Heart left ventricle (tissue), 16 donors: ENCODE data around the gene ARRDC4. TPM values are rescaled to one million over a fixed set of nuclear protein-coding genes. Genes with fewer than 3 reads are reported as not detected.

Experiments used
- ATAC-seq, 4 donors: fragments of 200-7000 bp; cut with Tn5 transposase; one replicate each; pipeline ENCODE4 v1.9.1; 2020 to 2022; ENCODE audit warnings: moderate library complexity in 4 of 4, mild to moderate bottlenecking in 3 of 4, moderate number of reproducible peaks in 1 of 4
- DNase-seq, 5 donors: peaks; one replicate each; pipeline ENCODE4 v3.0.0-alpha.2; 2020
- H3K27ac ChIP-seq, 12 donors: fragments of 200-600 bp; sonication (generic) in 4 of 12; one replicate each; pipeline versions ENCODE4 v1.5.0 to v1.8.0; 2016 to 2022; ENCODE audit warnings: mild to moderate bottlenecking in 2 of 12
- H3K27me3 ChIP-seq, 9 donors: fragments of 200-600 bp; sonication (generic) in 2 of 9; one replicate each; pipeline versions ENCODE4 v1.5.1 to v1.8.0; 2016 to 2022; ENCODE audit warnings: mild to moderate bottlenecking in 3 of 9
- H3K36me3 ChIP-seq, 9 donors: fragments of 200-600 bp; sonication (generic) in 2 of 9; one replicate each; pipeline versions ENCODE4 v1.5.0 to v1.8.0; 2018 to 2022; ENCODE audit warnings: mild to moderate bottlenecking in 2 of 9
- H3K4me1 ChIP-seq, 12 donors: fragments of 200-600 bp; sonication (generic) in 4 of 12; one replicate each; pipeline versions ENCODE4 v1.5.0 to v1.8.0; 2016 to 2022; ENCODE audit warnings: mild to moderate bottlenecking in 3 of 12
- H3K4me3 ChIP-seq, 12 donors: fragments of 200-600 bp; sonication (generic) in 4 of 12; one replicate each; pipeline versions ENCODE4 v1.5.0 to v1.8.0; 2017 to 2022; ENCODE audit warnings: mild to moderate bottlenecking in 9 of 12, moderate library complexity in 4 of 12
- H3K9me3 ChIP-seq, 12 donors: fragments of 200-600 bp; sonication (generic) in 4 of 12; one replicate each; pipeline versions ENCODE4 v1.5.0 to v1.8.0; 2016 to 2022; ENCODE audit warnings: mild to moderate bottlenecking in 1 of 12
- POLR2A ChIP-seq, 2 donors: fragments of 450-650 bp; IDR thresholded peaks; one replicate each; pipeline ENCODE4 v1.6.1; 2017; ENCODE audit warnings: antibody characterized with exemption in 2 of 2, mild to moderate bottlenecking in 2 of 2, moderate library complexity in 2 of 2
- WGBS, 4 donors: extraction: QIAGEN DNeasy Blood & Tissue Kit in 2 of 4; methylation state at CpG; one replicate each; pipeline versions ENCODE4 v1.1.5 to v1.1.7; 2013 to 2018; 5-methylcytosine and 5-hydroxymethylcytosine counted together
- intact Hi-C, 10 donors: fragments of 100-400 bp; cut with DNase I; formaldehyde crosslinking; loops; one replicate each; pipeline versions ENCODE4 v1.11.1 to v1.14.2; 2022
- polyA plus RNA-seq, 2 donors: library from polyadenylated mRNA; stranded (reverse); fragments of 200-250 nt; gene quantifications; one replicate each; pipeline ENCODE4 v1.2.3, GENCODE V29; 2013
- total RNA-seq, 9 donors: library from RNA; depleted of rRNA in 2 of 9; stranded (reverse); fragments of >200 nt in 2 of 9; fragmentation: NEBNext Ultra II Directional in 3 of 9; extraction: Animal tissue kit (Norgen Biotek cat#: 25700) in 3 of 9; gene quantifications; one replicate each; pipeline versions ENCODE4 v1.1.0 to v1.2.4, GENCODE V29; 2016 to 2023
- TF ChIP-seq, protein P1 (sequence below), 12 donors: fragments of 200-600 bp; sonication (generic) in 4 of 12; IDR thresholded peaks; one replicate each; pipeline versions ENCODE4 v1.5.0 to v1.8.0; 2018 to 2022; ENCODE audit warnings: antibody characterized with exemption in 12 of 12, mild to moderate bottlenecking in 5 of 12
- donor health status: ischemic (EF 13 %, LVEDD 7.1; RV severe dilation, severe dysfunction).
- donor health status: healthy with polysubstance abuse.
- donor health status: DM: no; HTN: yes; CAD: no.
- donor health status: DM: no; HTN: no; CAD: no.
- donor health status: ischemic (EF 25% LVEDD 6.9; RV normal size, moderate dysfunction).
- donor health status: ischemic (EF 25% LVEDD 5.7; RV mildly dilated, moderate dysfunction).
- donor health status: healthy.
- donor health status: DM: yes; HTN: yes; CAD: no.
- donor health status: ischemic (EF 35%, LVEDD 5.7; RV mildly dilated, moderate dysfunction).
- donor health status: nonischemic (EF 11% LVEDD 7.7; RV severe dilation, severe dysfunction).
- donor health status: DM: yes; HTN: yes; CAD: no.
- donor health status: PGD.
- donor health status: ischemic (EF 29% LVEDD 5.4; RV normal size, mild dysfunction).
- donor health status: nonischemic (EF 23%, LVEDD 6.1; RV moderate dilation, normal function).

ARRDC4 gene
- total and polyA plus RNA-seq, 11 donors: 9.7 to 49.6 (median 18.2) TPM

DNA sequence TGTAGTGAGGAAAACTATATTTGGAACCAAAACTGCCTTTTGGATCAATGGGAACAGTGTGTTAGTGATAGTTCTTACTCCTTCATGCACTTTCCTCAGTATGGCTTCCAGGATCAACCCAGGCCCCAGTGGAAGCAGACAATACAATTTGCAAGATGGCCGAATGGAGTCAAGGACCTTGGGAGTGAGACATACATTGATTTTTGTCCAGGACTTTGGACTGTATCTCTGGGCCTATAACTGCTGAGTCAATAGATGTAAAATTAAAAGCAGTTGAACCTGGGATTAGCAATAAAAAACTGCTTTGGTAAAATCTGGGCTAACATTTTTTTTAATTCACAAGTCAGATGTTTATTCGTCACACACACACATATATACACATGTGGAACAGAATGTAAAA, 1.8 kb downstream of the ARRDC4 start:
- 86 to 95% (median 93%) methylated on average over 2 of the region's 2 CpGs for WGBS, 4 donors
- peaks cover 0 to 19% (median 13%) of the 10 kb centered on the region in 9 donors for H3K36me3 ChIP-seq
- TF ChIP-seq POLR2A (IDR thresholded peaks at IDR 0.05): no peak
- TF ChIP-seq, protein P1, sequence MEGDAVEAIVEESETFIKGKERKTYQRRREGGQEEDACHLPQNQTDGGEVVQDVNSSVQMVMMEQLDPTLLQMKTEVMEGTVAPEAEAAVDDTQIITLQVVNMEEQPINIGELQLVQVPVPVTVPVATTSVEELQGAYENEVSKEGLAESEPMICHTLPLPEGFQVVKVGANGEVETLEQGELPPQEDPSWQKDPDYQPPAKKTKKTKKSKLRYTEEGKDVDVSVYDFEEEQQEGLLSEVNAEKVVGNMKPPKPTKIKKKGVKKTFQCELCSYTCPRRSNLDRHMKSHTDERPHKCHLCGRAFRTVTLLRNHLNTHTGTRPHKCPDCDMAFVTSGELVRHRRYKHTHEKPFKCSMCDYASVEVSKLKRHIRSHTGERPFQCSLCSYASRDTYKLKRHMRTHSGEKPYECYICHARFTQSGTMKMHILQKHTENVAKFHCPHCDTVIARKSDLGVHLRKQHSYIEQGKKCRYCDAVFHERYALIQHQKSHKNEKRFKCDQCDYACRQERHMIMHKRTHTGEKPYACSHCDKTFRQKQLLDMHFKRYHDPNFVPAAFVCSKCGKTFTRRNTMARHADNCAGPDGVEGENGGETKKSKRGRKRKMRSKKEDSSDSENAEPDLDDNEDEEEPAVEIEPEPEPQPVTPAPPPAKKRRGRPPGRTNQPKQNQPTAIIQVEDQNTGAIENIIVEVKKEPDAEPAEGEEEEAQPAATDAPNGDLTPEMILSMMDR (IDR thresholded peaks at IDR 0.05): no peak
- no peaks in the 10 kb centered on the region for H3K9me3 ChIP-seq
- DNase-seq: no peak
- ATAC-seq: no peak
- H3K4me1 ChIP-seq: peaks cover 0 to 61% (median 35%) of the 10 kb centered on the region in 12 donors
- intact Hi-C loops: loop anchor here in 1 of 10 donors (10.0 kb wide), 1 partner anchor 57 kb away; no protein-coding TSS in a partner anchor
- H3K4me3 ChIP-seq: peak overlapping the region in 8 of 12 donors; percentile 82 to 96 (median 92)
- H3K27me3 ChIP-seq: no peaks in the 10 kb centered on the region
- peak overlapping the region in 1 of 12 donors; percentile 98 for H3K27ac ChIP-seq

- Histone ChIP-seq H3K4me1 (peaks cover 0 to 74% (median 35%) of the 10 kb centered on the region in 12 donors), H3K4me3 (no peak overlapping the region), H3K27ac (peak overlapping the region in 3 of 12 donors; percentile 8 to 55 (median 23)), H3K9me3 (no peaks in the 10 kb centered on the region), H3K36me3 (peaks cover 0 to 34% (median 24%) of the 10 kb centered on the region in 9 donors), H3K27me3 (no peaks in the 10 kb centered on the region)
- ATAC-seq (no peak), DNase-seq (no peak)
- intact Hi-C loops: loop anchor here in 1 of 10 donors (10.0 kb wide), 1 partner anchor 59 kb away; no protein-coding TSS in a partner anchor
- TF ChIP-seq, protein P1 (IDR thresholded peaks at IDR 0.05): no peak
- no peak for TF ChIP-seq POLR2A (IDR thresholded peaks at IDR 0.05)
- 48 to 67% (median 51%) methylated on average over 4 of the region's 4 CpGs for WGBS, 4 donors
Measured at GRCh38 chr15:97963779-97964178, 3.3 kb downstream of the ARRDC4 start.

DNA sequence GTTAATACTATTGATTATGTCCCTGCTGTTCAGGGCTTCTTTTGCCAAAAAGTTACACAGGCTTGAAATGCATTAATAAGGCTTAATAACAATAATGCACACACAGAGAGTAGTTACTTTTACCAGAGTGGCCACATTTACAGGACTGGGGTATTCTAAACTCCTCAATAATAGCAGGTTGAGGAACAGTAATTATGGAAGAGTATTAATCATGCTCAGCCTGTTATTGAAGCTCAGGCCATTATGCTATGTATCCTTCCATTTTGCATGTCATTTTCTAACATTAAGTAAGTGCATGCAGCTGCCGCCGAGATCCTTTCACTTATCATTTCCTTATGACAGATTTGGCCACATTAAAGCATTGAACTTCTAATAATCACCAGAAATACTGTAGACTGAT, 5.7 kb downstream of the ARRDC4 start:
- Histone ChIP-seq H3K27ac (peak overlapping the region in 3 of 12 donors; percentile 8 to 55 (median 53)), H3K27me3 (no peaks in the 10 kb centered on the region), H3K4me3 (no peak overlapping the region), H3K9me3 (no peaks in the 10 kb centered on the region), H3K4me1 (peaks cover 0 to 66% (median 33%) of the 10 kb centered on the region in 12 donors), H3K36me3 (peaks cover 0 to 59% (median 49%) of the 10 kb centered on the region in 9 donors)
- intact Hi-C loops: loop anchor here in 1 of 10 donors (10.0 kb wide), 1 partner anchor 61 kb away; no protein-coding TSS in a partner anchor
- no peak for DNase-seq
- ATAC-seq: no peak
- TF ChIP-seq, protein P1 (IDR thresholded peaks at IDR 0.05): no peak
- TF ChIP-seq POLR2A (IDR thresholded peaks at IDR 0.05): no peak
- 53 to 68% (median 63%) methylated on average over 2 of the region's 2 CpGs for WGBS, 4 donors

DNA sequence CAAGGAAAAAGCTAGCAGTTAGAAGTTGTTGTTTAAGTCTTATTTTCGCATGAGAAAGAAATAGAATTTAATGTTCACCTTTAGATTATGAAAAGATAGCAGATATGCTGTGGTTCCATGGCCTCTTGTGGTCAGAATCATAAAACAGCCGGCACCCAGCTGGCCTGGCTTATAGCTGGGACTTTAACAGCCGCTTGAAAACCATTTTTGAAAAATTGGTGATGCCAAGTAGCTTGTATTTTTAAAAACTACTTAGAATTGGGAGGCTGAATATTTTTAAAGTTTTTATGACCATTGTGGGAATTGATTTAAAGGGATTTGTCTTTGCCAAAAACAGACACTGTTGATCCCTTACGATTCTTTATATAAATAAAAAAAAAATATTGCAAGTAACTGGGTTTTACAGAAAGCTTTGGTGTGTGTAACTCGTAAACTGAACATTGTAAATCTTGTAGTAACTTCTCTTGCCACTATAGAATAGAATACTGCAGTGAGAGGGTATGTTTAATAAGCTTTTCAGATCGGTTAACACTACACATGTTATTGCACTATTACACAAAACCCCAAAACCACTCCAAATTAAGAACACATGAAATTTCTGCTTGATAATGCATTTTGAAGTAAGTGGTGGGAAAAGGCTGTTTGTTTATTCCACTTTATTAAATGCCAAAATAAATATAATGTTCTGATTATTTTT, 6.6 kb downstream of the ARRDC4 start:
- H3K36me3 ChIP-seq: peaks cover 0 to 67% (median 57%) of the 10 kb centered on the region in 9 donors
- DNase-seq (no peak), ATAC-seq (no peak)
- peaks cover 0 to 58% (median 29%) of the 10 kb centered on the region in 12 donors for H3K4me1 ChIP-seq
- H3K4me3 ChIP-seq: no peak overlapping the region
- intact Hi-C loops: loop anchor here in 1 of 10 donors (10.0 kb wide), 1 partner anchor 62 kb away; no protein-coding TSS in a partner anchor
- no peak for TF ChIP-seq POLR2A (IDR thresholded peaks at IDR 0.05)
- TF ChIP-seq, protein P1 (IDR thresholded peaks at IDR 0.05): no peak
- peak overlapping the region in 1 of 12 donors; percentile 55 for H3K27ac ChIP-seq
- 68 to 78% (median 75%) methylated on average over 6 of the region's 6 CpGs for WGBS, 4 donors
- H3K27me3 ChIP-seq: no peaks in the 10 kb centered on the region
- no peaks in the 10 kb centered on the region for H3K9me3 ChIP-seq
